HepG2 (cell line): ENCODE measurements around the gene TRIM72. TPM values are rescaled to one million over a fixed set of nuclear protein-coding genes. Genes with fewer than 3 reads are reported as not detected.

ENCODE experiments used
- POLR2AphosphoS2 ChIP-seq: IDR thresholded peaks from 2 replicates; pipeline ENCODE4 v1.6.1; 2011; ENCODE audit warnings: low read depth, low read length, improper control_type of control experiment
- RBM22 ChIP-seq: fragments of 200-400 bp; formaldehyde crosslinking; optimal IDR thresholded peaks from 2 replicates; pipeline ENCODE3; 2017; ENCODE audit warnings: mild to moderate bottlenecking, low read length, moderate library complexity
- RELA ChIP-seq: sonication (generic); formaldehyde crosslinking; IDR thresholded peaks from 2 replicates; pipeline ENCODE4 v1.4.0; 2020; ENCODE audit warnings: missing genetic modification reagents
- SOX13 ChIP-seq, 3 experiments: fragments of 450-650 bp in 1 of 3; sonication (generic) in 1 of 3; formaldehyde crosslinking in 1 of 3; IDR thresholded peaks in 2 of 3; conservative IDR thresholded peaks in 1 of 3; 2 replicates each; pipeline versions ENCODE4 v1.5.0 to v1.6.1; 2016 to 2020; ENCODE audit warnings: antibody characterized with exemption in 1 of 3, mild to moderate bottlenecking in 1 of 3, missing compliant biosample characterization in 1 of 3, missing genetic modification reagents in 1 of 3, moderate library complexity in 1 of 3
- ZNF224 ChIP-seq: sonication (generic); formaldehyde crosslinking; IDR thresholded peaks from 2 replicates; pipeline ENCODE4 v1.5.0; 2020; ENCODE audit warnings: mild to moderate bottlenecking, missing genetic modification reagents
- polyA plus RNA-seq, 8 experiments: library from polyadenylated mRNA; depleted of rRNA in 3 of 8; stranded (reverse) in 7 of 8; unstranded in 1 of 8; fragments of >200 nt; fragmentation: Illumina TruSeq in 4 of 8; extraction: Trizol in 4 of 8; gene quantifications; 2 replicates each; pipeline versions ENCODE4 v1.2.1 to v1.2.3, GENCODE V29; 2011 to 2016; ENCODE audit warnings: low read depth in 4 of 8, missing spikeins in 1 of 8, mixed read lengths in 1 of 8; ENCODE audit not compliant: insufficient read depth in 1 of 8
- total RNA-seq, 5 experiments: library from RNA; depleted of rRNA; stranded (reverse); fragments of >200 nt; fragmentation: Illumina TruSeq; extraction: Trizol; gene quantifications; 2 replicates each; pipeline ENCODE4 v1.2.3, GENCODE V29; 2016; ENCODE audit warnings: low read depth in 1 of 5
- TF ChIP-seq, protein P1 (sequence below): sonication (generic); formaldehyde crosslinking; IDR thresholded peaks from 2 replicates; pipeline ENCODE4 v1.4.0; 2020; ENCODE audit warnings: missing genetic modification reagents, borderline replicate concordance

Gene TRIM72
- total and polyA plus RNA-seq, 2 of the 13 experiments (the other 11 are each of a cell fraction or from before 2014, with no cell fraction given): not detected

DNA sequence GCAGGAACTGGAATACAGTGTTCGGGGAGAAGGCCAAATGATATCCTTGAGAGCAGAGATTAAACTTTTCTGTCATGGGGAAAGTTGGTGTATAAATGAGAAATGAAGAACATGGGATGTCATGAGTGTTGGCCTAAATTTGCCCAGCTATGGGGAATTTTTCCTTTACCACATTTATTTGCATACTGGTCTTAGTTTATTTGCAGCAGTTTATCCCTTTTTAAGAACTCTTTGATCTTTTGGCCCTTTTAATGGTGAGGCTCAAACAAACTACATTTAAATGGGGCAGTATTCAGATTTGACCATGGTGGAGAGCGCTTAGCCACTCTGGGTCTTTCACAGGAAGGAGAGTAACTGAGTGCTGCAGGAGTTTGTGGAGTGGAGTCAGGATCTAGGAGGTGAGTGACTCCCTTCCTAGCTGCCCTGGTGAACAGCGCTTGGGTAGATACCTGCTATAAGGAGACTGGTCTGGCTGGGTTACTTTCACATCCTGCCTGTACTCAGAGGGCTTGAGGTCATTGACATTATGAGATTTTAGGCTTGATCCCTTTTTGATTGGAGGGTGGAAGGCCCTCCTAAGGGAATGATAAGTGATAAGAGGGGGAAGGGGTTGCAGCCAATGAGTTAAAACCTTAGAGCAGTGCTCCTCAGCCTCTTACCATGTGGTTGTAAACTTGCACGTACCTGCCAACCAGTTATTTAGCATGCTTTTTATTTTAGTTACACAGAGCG is 22.1 kb upstream of the TRIM72 start (continued):
- TF ChIP-seq, protein P1, sequence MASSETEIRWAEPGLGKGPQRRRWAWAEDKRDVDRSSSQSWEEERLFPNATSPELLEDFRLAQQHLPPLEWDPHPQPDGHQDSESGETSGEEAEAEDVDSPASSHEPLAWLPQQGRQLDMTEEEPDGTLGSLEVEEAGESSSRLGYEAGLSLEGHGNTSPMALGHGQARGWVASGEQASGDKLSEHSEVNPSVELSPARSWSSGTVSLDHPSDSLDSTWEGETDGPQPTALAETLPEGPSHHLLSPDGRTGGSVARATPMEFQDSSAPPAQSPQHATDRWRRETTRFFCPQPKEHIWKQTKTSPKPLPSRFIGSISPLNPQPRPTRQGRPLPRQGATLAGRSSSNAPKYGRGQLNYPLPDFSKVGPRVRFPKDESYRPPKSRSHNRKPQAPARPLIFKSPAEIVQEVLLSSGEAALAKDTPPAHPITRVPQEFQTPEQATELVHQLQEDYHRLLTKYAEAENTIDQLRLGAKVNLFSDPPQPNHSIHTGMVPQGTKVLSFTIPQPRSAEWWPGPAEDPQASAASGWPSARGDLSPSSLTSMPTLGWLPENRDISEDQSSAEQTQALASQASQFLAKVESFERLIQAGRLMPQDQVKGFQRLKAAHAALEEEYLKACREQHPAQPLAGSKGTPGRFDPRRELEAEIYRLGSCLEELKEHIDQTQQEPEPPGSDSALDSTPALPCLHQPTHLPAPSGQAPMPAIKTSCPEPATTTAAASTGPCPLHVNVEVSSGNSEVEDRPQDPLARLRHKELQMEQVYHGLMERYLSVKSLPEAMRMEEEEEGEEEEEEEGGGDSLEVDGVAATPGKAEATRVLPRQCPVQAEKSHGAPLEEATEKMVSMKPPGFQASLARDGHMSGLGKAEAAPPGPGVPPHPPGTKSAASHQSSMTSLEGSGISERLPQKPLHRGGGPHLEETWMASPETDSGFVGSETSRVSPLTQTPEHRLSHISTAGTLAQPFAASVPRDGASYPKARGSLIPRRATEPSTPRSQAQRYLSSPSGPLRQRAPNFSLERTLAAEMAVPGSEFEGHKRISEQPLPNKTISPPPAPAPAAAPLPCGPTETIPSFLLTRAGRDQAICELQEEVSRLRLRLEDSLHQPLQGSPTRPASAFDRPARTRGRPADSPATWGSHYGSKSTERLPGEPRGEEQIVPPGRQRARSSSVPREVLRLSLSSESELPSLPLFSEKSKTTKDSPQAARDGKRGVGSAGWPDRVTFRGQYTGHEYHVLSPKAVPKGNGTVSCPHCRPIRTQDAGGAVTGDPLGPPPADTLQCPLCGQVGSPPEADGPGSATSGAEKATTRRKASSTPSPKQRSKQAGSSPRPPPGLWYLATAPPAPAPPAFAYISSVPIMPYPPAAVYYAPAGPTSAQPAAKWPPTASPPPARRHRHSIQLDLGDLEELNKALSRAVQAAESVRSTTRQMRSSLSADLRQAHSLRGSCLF (CRISPR knock-in tag): no peak
- TF ChIP-seq SOX13 (IDR thresholded peaks at IDR 0.05): no peak
- no peak for TF ChIP-seq SOX13 (CRISPR knock-in tag; conservative IDR thresholded peaks at IDR 0.05 in 1 of 2, IDR thresholded peaks at IDR 0.05 in 1 of 2)
- peak; percentile 83 for TF ChIP-seq POLR2AphosphoS2
- no peak for TF ChIP-seq ZNF224 (CRISPR knock-in tag)
- TF ChIP-seq RBM22: peak; percentile 94
- no peak for TF ChIP-seq RELA (CRISPR knock-in tag)
- TF ChIP-seq, all 625 proteins: peak for 7
